Measurements from ENCODE around the gene TULP1. TPM values are rescaled to one million over a fixed set of nuclear protein-coding genes. Genes with fewer than 3 reads are reported as not detected.

The TULP1 gene
- polyA plus RNA-seq, 10 donors, result 0.71 to 3.0 (median 1.4) TPM

DNA sequence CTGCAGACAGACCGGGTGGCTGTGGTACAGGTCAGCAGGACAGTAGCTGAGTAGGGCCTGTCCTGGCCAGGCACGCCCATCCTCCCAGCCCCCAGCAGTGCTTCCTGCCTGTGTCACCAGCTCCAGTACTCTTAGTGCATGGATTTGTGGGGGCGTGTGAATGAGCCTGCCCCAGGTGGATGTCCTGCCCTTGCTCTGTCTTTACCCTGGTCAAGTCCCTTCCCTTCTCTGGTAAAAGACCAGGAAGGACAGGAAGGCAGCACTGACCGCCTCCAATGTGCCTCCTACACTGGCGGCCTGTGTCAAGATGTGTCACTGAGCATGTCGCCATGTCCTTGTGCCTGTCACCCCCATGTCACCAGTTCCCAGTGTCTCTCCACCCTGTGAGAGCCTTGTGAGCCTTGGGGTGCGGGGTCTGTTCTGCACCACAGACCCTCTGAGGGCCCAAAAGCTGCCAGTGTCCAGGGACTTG is 27.7 kb downstream of the TULP1 start:
- DNase-seq, result no peak

DNA sequence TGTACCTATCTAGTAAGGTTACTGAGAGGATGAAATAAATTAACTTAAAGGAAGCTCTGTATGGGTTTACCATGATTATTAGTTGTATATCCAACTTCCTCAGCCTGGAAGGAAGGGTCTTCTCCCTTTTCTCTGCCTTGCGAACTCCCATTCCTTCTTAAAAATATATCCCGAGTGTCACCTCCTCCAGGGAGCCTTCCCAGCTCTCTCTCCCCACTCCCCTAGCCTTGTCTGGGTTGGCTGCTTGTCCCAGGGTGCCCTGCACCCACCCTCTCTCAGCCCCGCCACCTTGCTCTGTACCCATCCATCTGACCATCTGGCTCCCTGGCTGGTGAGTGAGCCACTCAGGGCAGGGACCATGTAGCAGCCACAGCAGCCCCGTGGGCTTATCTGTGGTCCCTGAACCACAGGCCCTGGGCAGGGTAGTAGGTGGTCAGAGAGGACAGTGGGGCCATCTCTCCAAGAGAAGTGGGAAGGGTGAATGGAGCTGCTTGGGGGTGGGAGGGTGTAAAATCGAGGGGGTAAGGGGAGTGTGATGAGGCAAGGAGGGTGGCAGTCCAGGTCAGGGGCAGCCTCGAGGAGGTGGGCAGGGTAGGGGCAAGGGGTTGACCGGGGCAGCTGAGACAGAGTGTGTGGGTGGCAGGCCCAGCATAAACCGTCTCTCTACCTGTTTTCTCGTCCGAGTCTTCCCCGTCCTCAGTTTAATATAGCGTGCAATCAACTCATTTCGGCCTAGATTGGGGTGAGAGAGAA is 28.6 kb downstream of the TULP1 start:
- no peak for DNase-seq

DNA sequence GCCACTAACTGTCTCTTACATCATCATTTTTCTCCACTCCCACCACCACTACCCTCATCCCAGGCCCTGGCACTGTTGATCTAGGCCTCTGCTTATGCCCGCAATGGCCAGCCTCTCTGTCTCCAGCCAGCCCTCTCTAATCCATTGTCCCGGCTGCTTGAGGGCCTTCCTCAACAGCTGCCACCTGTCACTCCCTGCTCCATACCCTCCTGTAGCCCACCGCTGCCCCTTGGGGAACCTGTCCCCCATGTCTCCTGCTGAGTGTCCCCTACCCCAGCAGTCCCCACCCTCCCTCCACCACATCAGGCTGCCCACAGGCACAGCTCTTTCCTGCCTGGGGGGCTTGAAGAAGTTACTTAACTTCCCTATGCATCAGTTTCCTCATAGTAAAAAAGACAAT is 29.2 kb downstream of the TULP1 start:
- no peak for DNase-seq

DNA sequence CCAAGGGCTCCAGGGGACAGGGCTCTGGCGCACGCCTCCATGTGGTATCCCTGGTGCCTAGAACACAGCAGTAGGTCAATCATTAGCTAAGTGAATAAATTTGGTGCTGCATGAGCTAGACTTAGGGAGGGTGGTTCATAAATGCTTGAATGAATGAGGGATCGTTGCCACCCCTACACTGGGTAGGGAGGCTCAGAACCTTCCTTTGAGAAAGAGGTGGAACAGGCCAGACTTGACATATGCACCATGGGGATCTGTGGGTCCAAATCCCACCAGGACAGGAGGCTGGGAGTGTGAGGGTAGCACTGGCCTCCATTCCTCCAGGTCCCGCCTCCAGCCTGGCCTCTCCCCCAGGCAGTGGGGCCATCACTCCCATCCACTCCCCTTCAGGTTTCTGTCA is 29.6 kb downstream of the TULP1 start:
- DNase-seq, result no peak

DNA sequence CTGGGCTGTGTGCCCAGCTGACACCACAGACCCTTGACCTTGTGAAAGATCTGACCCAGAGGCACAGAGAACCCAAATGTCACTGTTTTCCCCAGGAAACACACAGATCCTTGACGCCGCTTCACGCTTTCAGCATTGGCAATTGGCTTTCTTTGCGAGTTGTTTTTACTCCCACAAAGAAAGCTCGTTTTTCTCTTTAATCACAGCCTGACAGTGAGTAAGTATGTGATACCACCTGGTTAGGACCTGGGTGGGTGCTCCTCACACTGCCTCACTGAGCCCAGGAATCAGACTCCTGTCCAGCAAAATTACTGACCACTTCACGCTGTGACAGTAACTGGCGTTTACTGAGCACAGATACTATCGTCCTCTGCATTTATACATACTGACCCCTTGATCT is 31.5 kb downstream of the TULP1 start:
- no peak for DNase-seq

DNA sequence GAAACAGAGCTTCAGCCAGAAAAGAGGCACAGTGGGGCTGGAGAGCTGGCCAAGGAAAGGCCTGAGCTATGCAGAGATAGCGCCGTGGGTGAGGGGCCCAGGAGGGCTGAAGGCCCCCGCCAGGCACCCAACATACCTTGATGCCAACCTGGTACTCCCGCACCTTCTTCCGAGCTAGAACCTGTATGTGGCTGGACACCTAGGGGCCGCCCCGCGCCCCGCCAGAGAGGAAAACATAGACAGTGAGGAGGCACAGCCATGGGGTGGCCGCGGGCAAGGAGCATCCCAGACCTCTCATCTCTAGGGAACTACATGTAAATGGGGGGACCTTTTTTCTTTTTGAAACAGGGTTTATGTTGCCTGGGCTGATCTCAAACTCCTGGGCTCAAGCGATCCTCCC is 32.5 kb downstream of the TULP1 start:
- DNase-seq, result no peak

DNA sequence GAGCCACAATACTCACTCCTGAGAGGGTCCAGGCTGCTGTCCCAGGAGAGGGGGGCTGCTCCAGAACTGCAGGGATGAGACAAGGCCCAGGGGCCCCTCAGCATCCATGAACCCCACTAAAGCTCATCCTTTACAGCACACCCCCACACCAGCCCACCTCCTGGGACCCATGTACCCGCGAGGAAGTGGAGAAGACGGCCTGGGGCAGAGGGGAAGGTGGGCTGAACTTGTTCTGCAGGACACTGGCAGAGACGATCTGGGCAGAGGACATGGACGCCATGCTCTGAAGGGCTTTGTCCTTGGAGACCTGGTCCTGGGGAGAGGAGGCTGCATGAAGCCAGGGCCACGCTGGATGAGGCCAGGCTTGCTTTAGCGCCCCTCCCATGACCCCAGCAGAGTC is 34.4 kb downstream of the TULP1 start:
- no peak for DNase-seq

DNA sequence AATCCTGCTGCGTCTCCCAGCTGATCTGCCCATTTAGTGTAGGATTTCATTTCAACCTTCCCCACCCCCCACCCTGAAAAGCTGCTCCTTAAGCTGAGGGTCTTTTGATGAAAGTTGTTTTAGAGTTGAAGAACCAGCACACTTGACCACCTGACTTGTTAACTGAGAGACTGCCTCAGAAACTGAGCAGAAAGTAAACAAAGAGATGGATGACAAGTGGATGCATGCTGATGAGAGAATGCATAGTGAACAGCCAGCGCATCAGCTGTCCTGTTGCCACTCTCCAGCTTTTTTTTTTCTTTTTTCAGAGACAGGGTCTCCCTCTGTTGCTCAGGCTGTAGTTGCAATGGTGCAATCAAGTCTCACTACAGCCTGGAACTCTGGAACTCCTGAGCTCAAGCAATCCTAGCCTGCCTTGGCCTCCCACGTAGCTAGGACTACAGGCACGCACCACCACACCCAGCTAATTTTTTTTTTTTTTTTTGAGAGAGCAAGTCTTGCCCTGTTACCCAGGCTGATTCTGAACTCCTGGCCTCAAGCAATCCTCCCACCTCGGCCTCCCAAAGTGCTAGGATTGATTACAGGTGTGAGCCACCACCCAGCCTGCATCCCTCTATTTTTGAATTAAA is 35.0 kb downstream of the TULP1 start:
- DNase-seq, result no peak

DNA sequence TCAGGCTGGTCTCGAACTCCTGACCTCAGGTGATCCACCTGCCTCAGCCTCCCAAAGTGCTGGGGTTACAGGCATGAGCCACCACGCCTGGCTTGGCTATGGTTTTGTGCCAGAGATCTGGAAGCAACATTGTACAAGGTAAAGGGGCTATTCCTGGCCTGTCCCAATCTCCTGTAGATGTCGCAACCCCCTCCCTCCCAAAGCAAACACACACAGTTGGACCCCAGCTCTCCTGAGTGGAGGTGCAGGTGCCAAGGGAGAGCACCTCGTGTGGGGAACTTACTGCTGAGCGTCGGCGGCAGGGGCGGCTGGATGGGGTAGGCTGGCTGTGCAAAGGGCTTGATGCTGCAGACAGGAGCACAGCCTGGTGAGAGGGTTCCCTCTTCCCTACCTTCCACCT is 35.7 kb downstream of the TULP1 start:
- DNase-seq, result no peak

DNA sequence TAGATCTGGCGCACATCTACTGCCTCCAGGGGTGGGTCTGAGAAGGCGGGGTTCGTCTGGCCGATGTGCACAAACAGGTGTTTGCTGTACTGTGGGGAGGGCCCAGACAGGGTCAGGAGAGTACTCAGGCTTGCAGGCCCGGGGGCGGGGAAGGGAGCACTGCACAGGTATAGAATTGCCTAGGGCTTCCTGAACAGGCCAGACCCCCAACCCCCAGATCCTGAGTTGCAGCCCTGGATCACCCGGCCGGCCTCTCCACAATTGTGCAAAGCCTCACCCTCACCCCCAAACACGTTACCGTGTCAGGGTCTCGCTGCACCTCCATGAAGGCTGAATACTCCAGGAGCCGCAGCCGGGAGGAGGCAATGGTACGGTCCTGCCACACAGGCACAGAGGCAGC is 36.7 kb downstream of the TULP1 start:
- DNase-seq, result peak in 1 of 3 donors; percentile 21

DNA sequence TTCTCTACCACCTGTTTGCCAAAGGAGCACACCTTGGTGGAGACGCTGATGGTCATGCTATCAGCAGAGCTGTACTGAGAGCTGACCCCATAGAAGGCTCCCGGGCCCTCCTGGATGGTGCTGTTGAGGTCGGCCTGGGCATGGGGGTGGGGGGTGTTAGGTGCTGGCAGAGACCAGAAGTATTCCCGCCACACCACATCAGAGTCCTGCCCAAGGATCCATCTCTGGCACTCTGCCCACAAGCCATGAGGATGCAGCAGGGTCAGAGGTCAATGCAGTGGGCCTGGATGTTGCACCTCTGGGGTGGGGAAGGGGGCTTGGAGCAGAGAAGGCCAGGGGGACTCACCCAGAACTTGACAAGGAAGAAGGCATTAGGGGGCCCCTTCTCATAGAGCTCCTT is 37.1 kb downstream of the TULP1 start:
- peak in 1 of 3 donors; percentile 16 for DNase-seq

DNA sequence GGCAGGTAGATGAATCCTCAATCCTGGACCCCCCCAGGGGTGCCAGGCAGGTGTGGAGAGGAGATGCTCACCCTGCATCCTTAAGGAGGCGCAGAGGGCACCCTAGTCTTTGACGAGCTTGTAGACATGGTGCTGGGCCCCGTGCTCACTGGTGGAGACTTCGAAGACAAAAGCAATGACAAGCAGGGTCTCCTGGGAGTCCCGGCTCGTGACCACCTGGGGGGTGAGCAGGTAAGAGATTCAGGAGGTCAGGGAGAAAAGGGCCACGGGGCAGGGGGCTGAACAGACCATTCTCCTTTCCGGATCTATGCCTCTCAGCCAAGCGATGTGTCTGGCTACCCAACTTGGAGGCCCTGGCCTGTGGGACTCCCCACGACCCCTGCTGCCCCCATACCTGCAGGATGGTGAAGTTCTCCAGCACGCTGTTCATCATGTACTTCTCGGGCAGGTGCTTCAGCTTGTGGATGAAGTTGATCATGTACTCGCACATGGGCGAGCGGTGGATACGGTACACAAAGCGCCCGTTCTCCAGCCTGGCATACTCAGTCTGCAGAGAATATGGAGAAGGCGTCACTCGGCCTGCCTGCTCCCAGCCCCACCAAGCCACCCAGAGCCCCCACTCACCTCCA is 37.6 kb downstream of the TULP1 start:
- DNase-seq, result no peak

DNA sequence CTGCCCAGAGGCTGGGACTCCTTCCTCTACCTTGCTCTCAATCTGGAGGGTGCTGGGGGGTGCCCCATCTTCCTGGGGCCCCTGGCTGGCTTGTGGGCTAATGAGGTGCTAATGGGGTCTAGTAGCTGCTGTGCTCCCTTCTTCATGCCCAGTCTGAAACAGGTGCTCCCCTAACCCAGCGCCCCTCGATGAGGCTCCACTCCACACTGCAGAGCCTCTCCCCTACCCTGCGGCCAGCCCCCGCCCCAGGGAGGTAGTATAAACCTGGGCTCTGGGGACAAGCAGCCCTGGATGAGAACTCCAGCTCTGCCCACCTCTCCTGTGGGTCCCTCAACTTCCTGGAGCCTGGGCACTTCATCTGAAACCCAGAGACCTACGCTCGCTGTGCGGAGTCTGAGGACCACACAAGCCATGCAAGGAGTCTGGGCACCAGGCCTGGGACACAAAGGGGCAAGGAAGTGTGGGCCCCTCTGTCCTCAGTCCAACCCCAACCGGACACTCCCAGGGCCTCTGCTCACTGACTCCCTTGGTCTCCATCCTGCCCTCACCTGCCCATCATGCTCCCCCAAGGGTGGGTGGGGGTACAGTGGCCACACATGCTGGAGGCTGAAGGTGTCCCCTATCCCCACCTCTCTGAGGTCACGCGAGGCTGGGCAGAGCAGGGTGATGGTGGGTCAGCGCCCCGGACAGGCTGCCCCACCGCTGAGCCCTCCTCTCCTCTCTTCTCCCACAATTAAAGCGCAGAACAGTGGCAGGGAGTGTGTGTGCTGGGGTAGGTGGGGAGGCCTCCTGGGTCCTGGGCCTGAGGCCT is 38.4 kb downstream of the TULP1 start:
- DNase-seq, result no peak

DNA sequence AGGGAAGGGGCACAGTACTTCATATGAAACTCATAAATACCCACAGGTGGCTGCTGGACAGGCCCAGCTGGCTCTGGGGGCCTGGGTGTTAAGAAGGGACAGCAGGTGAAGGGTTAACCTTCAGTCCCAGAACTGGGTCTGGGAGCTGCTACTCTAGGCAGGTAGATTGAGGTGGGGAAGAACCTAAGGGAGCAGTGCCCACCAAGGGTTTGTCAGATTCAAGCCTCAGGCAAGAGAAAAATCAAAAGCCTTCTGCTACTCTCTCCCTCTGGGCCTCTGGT is 38.9 kb downstream of the TULP1 start:
- no peak for DNase-seq

DNA sequence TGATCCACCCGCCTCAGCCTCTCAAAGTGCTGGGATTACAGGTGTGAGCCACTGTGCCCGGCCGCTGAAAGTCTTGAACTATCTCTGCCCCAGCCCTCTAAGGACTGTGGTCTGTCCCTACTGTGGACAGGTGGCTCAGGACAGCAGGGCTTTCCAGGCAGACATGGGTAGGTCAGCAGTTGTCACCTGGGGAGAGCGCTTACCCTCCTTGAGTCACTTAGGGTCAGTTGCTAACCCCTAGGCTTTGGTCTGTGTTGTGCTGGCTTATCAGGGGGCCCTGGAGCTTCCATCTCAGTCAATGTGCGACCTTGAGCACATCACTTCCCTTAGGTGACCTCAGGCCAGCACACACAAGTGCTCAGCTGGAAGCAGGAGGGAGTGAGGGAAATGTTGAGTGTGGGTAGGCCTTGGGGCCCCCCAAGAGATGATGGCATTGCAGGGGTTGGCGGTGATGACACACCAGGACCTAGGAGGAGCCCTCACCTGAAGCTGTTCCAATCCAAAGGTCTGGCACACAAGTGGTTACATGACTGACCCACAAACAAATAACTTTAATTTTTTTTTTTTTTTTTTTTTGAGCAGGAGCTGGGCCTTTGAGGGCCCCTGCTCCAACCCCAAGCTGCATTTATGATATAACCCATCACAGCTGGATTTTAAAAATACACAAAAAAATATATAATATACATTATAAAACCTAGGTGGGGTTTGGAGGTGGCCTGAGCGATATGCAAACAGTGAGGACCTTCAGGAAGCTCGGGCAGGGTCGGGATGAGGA is 39.4 kb downstream of the TULP1 start:
- DNase-seq, result no peak

DNA sequence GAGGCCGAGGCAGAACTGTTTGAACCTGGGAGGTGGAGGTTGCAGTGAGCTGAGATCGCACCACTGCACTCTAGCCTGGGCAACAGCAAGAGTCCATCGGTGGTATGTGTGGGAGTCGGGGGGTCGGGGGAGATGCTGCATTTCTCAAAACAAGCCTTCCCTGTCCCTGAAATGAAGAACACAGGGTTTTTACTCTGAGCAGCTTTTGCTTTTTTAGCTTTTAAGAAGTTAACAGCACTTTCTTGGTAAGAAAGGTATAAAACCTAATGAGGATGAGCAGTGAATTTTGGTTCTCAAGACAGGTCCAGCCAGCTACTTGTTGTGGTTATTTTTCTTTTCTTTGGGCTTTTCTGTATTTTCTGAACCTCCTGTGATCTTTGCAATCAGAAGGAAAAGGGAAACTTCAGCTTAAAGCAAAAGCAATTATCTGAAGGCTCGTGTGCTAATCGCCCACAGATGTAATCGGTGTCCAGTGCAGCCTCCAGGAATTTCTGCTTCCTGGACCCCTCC is 40.8 kb downstream of the TULP1 start:
- DNase-seq, result no peak

DNA sequence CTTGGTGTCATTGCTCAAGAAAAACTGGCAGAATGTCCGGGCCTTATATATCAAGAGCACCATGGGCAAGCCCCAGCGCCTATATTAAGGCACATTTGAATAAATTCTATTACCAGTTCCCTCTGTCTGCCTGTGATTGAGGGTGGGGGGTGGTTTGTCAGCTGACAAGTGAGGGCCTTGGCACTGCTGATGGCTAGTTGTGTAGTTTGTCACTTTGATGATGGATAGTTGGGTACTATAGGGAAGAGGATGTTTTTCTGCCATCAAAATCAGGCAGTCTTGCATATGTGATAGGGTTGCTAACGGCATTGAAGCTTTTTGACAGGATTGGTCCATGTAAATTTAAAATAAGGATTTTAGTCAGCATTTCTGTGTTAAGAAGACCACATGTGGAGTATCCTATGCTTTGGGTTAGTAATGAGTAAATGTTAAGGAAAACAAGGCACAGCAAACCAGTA is 42.0 kb downstream of the TULP1 start:
- DNase-seq, result no peak

DNA sequence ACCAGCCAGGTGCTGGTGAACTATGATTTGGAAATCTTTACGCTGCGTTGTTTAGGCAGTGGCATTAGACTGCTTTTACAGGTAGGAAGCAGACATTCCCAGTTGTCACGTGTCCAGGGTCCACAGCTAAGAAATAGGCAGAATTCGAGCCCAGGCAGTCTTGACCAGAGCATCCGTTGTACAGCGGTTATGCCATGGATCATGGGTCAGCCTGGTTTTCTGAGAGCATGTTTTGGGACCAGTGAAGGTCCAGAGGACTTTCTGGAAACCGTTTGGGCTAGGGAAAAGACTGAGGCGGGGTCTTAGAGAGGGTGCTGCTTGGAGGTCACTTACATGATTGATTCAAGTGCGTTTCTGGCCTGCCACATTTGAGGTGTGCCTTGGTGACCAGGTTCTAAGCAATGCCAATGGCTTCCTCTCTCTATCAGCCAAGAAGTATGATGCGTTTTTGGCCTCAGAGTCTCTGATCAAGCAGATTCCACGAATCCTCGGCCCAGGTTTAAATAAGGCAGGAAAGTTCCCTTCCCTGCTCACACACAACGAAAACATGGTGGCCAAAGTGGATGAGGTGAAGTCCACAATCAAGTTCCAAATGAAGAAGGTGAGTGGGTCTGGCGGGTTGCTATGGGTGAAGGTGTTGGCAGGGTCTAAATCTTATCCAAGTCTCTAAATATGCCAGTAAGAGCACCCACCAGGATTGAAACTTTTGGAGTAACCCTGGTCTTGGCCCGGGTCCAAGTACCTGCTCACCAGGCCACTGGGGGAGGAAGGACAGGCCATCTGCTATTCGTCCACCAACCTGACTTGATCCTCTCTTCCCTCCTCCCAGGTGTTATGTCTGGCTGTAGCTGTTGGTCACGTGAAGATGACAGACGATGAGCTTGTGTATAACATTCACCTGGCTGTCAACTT is 42.7 kb downstream of the TULP1 start:
- peak in 1 of 3 donors; percentile 51 for DNase-seq

DNA sequence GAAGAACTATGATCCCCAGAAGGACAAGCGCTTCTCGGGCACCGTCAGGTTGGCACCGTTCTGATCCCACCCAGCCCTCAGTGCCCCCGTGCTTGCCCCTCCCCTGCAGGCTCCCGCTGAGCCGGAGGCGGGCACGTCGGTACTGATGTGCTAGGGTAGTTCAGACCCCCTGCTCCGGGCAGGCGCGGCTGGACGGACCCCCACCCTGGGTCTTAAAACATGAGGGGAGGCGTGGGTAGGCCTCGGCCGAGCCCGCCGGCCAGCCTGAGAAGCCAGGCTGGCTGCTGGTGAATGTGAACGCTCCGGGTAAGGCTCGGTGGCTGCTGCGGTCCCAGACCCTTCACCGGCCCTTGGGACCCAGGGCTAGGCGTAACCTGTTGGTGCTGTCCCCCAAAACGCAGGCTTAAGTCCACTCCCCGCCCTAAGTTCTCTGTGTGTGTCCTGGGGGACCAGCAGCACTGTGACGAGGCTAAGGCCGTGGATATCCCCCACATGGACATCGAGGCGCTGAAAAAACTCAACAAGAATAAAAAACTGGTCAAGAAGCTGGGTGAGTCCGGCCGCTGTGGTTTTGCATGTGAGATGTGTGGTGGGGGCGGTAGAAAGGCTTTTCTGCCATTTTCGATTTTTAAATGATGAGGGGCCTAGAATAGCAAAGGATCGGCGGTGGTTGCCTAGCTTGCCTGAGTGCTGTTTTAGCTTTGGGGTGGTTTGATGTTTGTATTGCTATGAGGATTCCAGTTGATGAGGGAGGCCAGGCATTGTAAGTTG is 43.5 kb downstream of the TULP1 start:
- peak in 1 of 3 donors; percentile 52 for DNase-seq
